GM18907 (cell line): ENCODE measurements around the gene NPIPB9.

Experiments used
- ATAC-seq: cut with Tn5 transposase; IDR thresholded peaks from one replicate; pipeline ENCODE4 v1.9.1; 2021; ENCODE audit warnings: mild to moderate bottlenecking, moderate library complexity; ENCODE audit not compliant: unreplicated experiment

The NPIPB9 gene

DNA sequence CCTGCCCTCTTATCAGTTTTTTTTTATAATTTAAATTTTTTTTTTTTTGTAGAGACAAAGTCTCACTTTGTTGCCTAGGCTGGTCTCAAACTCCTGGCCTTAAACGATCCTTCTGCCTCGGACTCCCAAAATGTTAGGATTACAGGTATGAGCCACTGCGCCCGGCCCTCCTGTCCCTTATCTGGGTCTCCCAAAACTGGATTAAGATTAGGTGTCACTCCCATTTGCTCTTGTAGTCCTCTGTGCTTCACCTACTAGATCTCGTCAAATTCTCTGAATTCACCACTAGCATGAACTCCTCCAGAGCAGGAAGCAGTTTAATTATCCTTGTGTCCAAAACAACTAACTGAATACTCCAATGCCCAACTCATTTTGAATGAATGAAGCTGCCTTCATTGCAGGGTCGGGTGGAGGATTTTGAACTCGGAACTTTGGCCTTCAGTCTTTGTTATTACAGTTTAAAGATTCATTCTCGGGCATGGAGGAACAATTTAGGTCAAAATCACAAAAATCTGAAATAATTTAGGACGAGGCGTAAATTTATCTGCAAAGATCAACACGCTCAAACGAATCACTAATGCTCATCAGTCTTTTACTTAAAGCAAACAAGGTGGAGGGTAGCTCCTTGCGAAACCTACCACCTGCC lies 70.4 kb downstream of the NPIPB9 start:
- no peak for ATAC-seq
